Activated B cell treated with CpG ODN at 0.5 μM for 24 hours (primary cell): ENCODE measurements around the gene ETNK2. TPM values are rescaled to one million over a fixed set of nuclear protein-coding genes. Genes with fewer than 3 reads are reported as not detected.

ENCODE experiments used
- ATAC-seq: fragments of 200-7000 bp; cut with Tn5 transposase; one replicate; pipeline ENCODE4 v1.10.0; 2021; ENCODE audit warnings: low read depth, mild to moderate bottlenecking, moderate library complexity
- CTCF ChIA-PET: fragments of 350-600 bp; sonication (Branson Sonifier 250); formaldehyde crosslinking; loops from one replicate; lab custom pipeline; 2021; ENCODE audit warnings: antibody characterized with exemption; lab: Charles Lee
- POLR2A ChIA-PET: fragments of 350-600 bp; sonication (Branson Sonifier 250); formaldehyde crosslinking; loops from one replicate; lab custom pipeline; 2021; ENCODE audit warnings: antibody characterized with exemption; lab: Charles Lee
- DNase-seq: peaks from one replicate; pipeline ENCODE4 v3.0.0; 2022
- H3K27ac Mint-ChIP-seq: one replicate; pipeline ENCODE4 v1.8.0; 2020; ENCODE audit warnings: mixed read lengths
- H3K27me3 Mint-ChIP-seq: one replicate; pipeline ENCODE4 v1.8.0; 2021; ENCODE audit warnings: mixed read lengths
- H3K36me3 Mint-ChIP-seq: one replicate; pipeline ENCODE4 v1.8.0; 2021; ENCODE audit warnings: low read depth, mixed read lengths
- H3K4me1 Mint-ChIP-seq: one replicate; pipeline ENCODE4 v1.8.0; 2021; ENCODE audit warnings: mixed read lengths
- H3K4me3 Mint-ChIP-seq: one replicate; pipeline ENCODE4 v1.8.0; 2020; ENCODE audit warnings: mild to moderate bottlenecking, mixed read lengths
- H3K9me3 Mint-ChIP-seq: one replicate; pipeline ENCODE4 v1.8.0; 2020; ENCODE audit warnings: mixed read lengths
- CTCF ChIP-seq: fragments of 200-600 bp; IDR thresholded peaks from one replicate; pipeline ENCODE4 v1.8.0; 2022; ENCODE audit warnings: antibody characterized with exemption, mild to moderate bottlenecking
- intact Hi-C: fragments of 100-400 bp; cut with micrococcal nuclease; formaldehyde crosslinking; loops from one replicate; pipeline ENCODE4 v1.15.1; 2024
- total RNA-seq: library from RNA; stranded (reverse); gene quantifications from 2 replicates; pipeline ENCODE4 v1.2.3, GENCODE V29; 2022

Gene ETNK2
- total RNA-seq, 1 donor from 2014 or later = 0.16 TPM

- Mint-ChIP-seq H3K27me3 (peaks cover 12% of the 10 kb centered on the region), H3K4me1 (peaks cover 2% of the 10 kb centered on the region), H3K27ac (no peak overlapping the region), H3K36me3 (no peaks in the 10 kb centered on the region), H3K9me3 (no peaks in the 10 kb centered on the region), H3K4me3 (no peak overlapping the region)
- CTCF ChIA-PET = no interaction called here
- ATAC-seq = no peak
- intact Hi-C loops = no loop called here
- POLR2A ChIA-PET = no interaction called here
- TF ChIP-seq CTCF = no peak
- DNase-seq = no peak
Observed at GRCh38 chr1:204146965-204147364, 4.9 kb downstream of the ETNK2 start.

- intact Hi-C loops = no loop called here
- no peaks in the 10 kb centered on the region for H3K9me3 Mint-ChIP-seq
- H3K4me1 Mint-ChIP-seq = peaks cover 2% of the 10 kb centered on the region
- peaks cover 16% of the 10 kb centered on the region for H3K27me3 Mint-ChIP-seq
- no peak overlapping the region for H3K27ac Mint-ChIP-seq
- no peaks in the 10 kb centered on the region for H3K36me3 Mint-ChIP-seq
- TF ChIP-seq CTCF = no peak
- no peak overlapping the region for H3K4me3 Mint-ChIP-seq
- ATAC-seq = no peak
- ChIA-PET CTCF (no interaction called here), POLR2A (no interaction called here)
- DNase-seq = no peak
Observed at GRCh38 chr1:204146309-204146708, 5.5 kb downstream of the ETNK2 start.

DNA sequence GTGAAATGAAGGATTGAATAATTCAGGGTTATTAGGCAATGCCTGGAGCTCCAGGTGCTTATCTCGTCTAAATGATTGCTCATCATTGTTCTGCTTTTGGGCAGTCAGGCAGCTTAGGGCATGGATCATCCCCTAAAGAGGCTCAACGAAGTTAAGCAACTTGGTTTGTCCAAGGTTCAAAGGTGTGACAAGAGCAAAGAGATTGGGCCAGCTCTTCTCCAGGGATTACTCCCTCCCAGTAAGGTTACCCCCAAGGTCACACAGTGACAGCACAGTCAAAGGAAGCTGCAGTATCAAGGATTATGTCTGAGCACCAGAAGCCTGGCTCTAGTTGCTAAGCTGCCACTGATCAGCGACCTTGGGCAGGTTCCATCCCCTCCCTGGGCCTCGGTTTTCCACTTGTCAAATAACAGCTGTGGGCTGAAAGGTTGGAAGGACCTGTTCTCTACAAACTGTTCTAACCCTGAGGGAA, 6.8 kb downstream of the ETNK2 start:
- POLR2A ChIA-PET = no interaction called here
- no peak overlapping the region for H3K4me3 Mint-ChIP-seq

DNA sequence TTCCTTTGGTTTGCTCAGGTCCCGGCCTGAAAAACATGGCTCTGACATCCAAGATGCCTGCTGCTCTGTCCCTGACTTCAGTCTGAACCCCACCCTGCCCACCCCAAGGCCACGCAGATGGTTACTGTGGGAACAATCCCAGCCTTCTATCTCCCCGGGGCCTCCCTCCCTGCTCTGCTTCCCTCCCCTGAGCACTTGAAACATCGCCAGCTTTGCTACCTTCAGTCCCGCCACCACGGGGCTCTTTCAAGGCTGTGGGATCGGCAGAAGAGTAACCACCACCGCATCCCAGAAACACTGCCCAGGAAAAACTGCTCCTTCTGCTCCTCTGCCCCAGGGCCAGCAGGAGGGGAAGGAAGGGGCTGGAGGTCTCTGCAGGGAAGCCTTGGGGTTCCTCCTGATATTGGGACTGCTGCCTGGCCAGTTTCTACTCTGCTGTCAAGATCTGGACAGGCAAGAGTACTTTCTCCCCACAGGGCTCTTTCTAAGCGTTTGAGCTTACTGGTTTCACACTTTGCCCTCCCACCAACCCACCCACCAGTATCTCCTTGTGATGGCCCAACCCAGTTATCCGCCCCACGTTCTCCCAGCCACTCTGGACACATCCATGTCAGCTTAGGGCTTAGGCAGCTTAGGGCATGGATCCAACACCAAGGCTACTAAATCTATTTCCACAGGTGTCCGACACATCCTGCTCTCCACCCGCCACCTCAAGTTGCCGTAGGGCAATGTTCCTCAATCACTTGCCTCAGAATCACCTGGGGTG, 8.4 kb downstream of the ETNK2 start:
- CTCF ChIA-PET = interaction anchor here (0.6 kb wide), 1 partner anchor 527 kb away, joined by 3 read pairs; no protein-coding TSS in a partner anchor

More for the DNA sequence above, 6.8 kb downstream of the ETNK2 start:
- TF ChIP-seq CTCF = no peak
- no peaks in the 10 kb centered on the region for H3K4me1 Mint-ChIP-seq
- DNase-seq (no peak), ATAC-seq (no peak)
- CTCF ChIA-PET = interaction anchor here (0.9 kb wide), 1 partner anchor 18 kb away, joined by 3 read pairs; no protein-coding TSS in a partner anchor
- no peaks in the 10 kb centered on the region for H3K9me3 Mint-ChIP-seq
- no peak overlapping the region for H3K27ac Mint-ChIP-seq
- H3K36me3 Mint-ChIP-seq = no peaks in the 10 kb centered on the region
- intact Hi-C loops = no loop called here
- peaks cover 18% of the 10 kb centered on the region for H3K27me3 Mint-ChIP-seq

More for the DNA sequence above, 8.4 kb downstream of the ETNK2 start:
- no peaks in the 10 kb centered on the region for H3K36me3 Mint-ChIP-seq
- H3K27me3 Mint-ChIP-seq = peaks cover 18% of the 10 kb centered on the region
- no peaks in the 10 kb centered on the region for H3K4me1 Mint-ChIP-seq
- H3K4me3 Mint-ChIP-seq = no peak overlapping the region
- POLR2A ChIA-PET = no interaction called here
- intact Hi-C loops = no loop called here
- ATAC-seq = no peak
- H3K27ac Mint-ChIP-seq = no peak overlapping the region
- no peaks in the 10 kb centered on the region for H3K9me3 Mint-ChIP-seq
- no peak for DNase-seq
- no peak for TF ChIP-seq CTCF
